ENCODE data around the gene ANKEF1.
"Not testable (repeated sequence)": the region's sequence is repeated elsewhere in the genome, so short reads cannot be mapped to it uniquely, and the experiment has no call there.

ANKEF1 gene

DNA sequence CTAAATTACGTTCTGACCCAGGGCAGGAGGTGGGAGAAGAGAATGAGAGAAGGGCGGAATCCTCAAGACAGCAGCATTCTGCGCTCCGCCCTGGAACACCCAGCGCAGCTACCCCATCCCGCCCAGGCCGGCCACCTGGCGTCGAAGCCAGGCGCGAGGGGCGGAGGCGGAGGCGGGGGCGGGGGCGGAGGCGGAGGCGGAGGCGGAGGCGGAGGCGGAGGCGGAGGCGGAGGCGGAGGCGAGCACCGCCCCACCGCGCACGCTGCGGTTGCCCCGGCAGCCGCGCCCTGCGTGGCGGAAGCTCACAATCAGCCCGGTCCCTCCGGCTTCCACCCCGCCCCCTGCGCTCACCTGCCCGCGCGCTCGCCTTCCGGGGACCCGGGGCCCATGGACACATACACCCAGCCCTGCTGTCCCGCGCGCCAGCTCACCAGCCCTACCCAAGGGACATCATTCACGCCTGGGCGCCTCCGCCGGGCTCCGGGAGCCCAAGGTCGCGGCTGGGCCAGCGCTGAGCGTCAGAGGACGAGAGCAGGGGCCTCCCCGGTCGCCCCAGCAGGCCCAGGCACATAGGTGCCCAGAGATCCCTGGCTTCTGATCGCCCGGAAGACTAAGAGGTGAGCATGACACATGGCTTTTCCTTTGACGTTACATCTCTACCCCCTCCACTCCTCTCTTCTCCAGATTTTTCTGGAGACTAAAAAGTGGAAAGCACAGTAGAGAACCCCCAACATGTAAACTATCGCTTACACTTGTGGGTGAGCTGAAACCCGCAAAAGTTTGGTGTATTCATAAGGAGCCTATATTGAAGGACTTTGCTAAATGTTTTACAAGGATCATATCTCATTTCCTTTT is at the start of gene ANKEF1:
Gene ANKEF1, plus strand, starts transcription at position 271 of the 855 bp plus-strand sequence. CDS start 3,315 bp downstream, outside the sequence.
- DNase-seq (ENCODE audit: low read depth in 4 of 4, low spot score in 1 of 4), result peak; percentile 6 to 57 (median 33)

DNA sequence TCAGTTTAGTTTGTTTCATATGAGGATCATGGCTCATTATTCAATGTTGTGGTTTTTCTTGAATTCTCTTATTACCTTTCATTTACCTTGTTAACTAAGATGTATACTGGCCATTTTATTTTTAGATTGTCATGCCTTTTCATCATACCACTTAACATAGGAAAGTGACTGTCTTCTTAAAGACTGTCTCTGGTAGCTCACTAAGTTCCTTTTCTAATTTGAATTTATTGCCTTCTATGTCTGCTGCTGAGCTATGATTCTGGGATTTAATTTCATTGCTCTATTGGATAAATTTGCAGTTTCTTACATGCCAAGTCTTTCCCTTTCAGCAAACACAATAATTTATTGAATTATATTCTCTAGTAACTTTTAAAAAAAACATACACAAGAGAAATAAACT is 49.5 kb upstream of the ANKEF1 start:
- no peak for DNase-seq (ENCODE audit: low read depth in 4 of 4, low spot score in 1 of 4)

DNA sequence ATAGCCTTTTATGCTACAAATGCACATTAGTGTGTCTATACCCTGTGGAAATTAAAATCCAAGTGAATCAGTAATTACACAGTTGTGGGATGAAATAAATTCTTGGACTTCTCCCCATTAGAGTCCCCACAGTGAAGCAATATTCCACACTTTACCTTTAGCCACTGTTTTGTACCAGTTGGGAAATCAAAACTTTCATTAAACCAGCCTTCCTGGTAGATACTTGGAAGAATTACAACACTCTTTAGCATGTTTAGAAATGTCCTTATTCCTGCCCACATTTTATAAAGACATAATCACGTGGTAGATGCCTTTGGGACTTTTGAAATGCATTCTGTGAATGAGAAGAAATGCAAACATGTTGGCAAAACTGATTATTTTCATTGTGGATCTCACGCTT is 49.0 kb upstream of the ANKEF1 start:
- no peak for DNase-seq (ENCODE audit: low read depth in 4 of 4, low spot score in 1 of 4)

DNA sequence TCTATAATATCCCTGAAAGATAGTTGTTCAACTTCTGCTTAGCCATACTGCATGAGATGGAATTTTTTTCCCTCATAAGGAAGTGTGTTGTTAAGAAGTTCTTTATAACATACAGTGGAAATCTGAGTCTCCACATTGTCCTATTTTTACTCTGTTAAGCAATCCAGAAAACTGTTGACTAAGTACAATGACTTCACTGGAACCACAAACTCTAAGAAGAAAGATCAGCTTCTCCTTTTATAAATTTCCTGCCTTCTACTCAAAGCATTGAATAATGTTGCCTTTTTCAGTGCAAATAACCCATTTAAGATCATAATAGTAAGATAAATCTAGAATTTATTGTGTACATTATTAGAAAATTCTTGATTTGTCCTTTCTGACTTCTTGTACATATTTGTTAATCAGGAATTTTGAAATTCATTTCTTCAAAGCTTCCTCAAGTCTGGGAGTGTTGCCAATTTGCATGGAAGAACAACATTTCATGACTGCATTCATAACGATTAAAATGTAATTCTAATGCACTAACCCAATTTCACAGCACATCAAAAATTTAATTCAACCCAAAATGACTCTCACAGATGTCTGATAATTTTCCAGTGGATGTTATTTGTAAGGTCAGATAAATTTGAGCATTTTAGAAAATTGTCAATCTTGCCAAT is 45.6 kb upstream of the ANKEF1 start:
- DNase-seq (ENCODE audit: low read depth in 4 of 4, low spot score in 1 of 4), result no peak

DNA sequence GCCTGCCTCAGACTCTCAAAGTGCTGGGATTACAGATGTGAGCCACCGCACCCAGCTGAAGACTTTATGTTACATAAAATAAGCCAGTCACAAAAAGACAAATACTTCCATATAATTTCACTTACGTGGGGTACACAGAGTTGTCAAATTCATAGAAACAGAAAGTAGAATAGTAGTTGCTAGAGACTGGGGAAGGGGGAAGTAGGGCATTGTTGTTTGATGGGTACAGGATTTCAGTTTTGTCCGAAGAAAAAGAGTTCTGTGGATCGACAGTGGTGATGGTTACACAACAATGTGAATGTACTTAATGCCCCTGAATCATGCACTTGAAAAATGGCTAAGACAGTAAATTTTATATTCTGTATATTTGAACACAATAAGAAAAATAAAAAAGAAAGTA is 41.6 kb upstream of the ANKEF1 start:
- DNase-seq (ENCODE audit: low read depth in 4 of 4, low spot score in 1 of 4), result no peak

DNA sequence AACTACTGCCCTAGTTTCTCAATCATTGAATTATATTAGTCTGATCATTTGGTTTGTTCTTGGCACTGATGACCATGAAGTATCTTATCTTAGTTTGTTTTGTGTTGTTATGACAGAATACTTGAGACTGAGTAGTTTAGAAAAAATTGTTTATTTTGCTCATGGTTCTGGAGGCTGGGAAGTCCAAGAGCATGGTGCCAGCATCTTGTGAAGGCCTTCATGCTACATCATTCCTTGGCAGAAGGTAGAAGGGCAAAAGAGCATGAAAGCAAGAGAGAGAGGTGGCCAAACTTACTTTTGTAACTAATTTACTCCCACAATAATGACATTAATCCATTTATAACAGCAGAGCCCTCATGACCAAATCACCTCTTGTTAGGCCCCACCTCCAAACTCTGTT is 40.1 kb upstream of the ANKEF1 start:
- no peak for DNase-seq (ENCODE audit: low read depth in 4 of 4, low spot score in 1 of 4)

DNA sequence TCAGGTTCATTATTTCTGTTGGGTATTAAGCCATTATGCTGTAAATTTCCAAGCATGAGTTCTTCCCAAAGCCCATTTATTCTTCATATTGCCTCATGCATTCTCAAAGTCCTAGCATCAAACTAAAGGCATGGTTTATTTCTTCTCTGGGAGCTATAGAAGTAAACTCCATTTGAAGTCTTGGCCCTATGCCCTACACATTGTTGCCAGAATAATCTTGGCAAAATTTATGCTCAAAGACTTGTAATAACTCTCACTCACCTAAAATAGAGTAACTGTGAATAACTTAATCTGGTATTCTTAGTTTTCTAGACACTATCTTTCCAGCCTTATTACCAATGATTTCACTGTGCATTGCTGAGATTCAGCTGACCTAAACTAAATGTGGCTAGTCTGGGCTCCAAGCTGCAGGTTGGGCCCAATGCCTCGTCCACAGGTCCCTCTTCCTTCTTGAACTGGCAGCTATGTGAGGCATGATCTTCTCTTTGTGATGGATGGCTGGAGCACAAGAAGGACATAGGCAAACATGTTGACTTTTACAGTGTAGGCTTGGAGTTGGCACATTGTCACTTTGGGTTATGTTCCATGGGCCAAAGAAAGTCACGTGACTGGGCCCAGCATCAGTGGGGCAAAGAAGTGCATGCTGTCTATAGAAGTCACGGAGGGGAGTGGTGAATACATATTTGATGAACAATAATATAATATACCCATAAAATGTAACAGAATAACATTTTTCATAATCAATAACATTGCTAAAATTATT is 39.1 kb upstream of the ANKEF1 start:
- DNase-seq (ENCODE audit: low read depth in 4 of 4, low spot score in 1 of 4), result no peak

DNA sequence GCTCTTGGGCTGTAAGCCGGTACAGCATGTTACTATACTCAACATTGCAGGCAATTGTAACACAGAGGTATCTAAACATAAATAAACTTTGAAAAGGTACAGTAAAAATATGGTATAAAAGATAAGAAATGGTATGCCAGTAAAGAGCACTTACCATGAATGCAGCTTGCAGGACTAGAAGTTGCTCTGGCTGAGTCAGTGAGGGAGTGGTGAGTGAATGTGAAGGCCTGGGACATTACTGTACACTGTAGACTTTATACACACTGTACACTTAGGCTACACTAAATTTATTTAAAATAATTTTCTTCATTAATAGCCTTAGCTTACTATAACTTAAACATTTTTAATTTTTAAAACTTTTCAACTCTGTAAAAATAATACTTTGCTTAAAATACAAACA is 37.8 kb upstream of the ANKEF1 start:
- DNase-seq (ENCODE audit: low read depth in 4 of 4, low spot score in 1 of 4), result no peak

DNA sequence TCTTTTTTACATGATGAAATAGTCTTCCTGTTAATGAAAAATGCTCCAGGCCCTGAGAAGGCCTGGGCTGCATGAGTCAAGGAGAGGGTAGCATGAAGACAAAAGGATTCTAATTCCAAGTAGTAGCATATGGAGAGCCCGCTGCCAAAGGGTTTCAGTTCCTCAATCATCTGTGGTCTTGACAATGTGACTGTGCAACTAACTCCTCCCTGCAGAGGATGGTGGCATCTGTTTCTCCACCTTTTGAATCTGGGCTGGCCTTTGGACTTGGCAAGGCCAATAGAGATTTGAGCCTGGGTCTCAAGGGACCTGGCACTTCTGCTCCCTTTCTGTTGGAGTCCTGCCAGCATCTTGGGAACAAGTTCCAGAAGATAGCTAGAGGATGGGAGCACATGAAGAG is 35.1 kb upstream of the ANKEF1 start:
- DNase-seq (ENCODE audit: low read depth in 4 of 4, low spot score in 1 of 4), result no peak

DNA sequence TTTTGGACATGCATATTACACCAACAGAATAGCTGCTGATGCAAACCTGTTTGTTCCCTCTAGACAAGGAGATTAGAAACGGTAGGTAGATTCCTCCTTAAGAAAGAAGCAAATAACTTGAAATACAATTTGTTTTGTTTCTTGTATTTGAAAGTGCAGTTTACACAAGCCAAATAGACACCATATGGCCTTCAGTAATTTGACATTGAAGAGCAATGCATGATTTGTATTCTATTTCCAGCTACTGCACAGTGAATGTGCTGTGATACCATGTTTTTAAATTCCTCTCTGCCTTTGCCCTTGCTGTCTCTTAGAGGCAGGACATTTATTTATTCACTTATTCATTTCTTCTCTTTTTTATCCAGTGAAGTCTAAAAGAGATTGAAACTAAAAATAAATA is 31.9 kb upstream of the ANKEF1 start:
- no peak for DNase-seq (ENCODE audit: low read depth in 4 of 4, low spot score in 1 of 4)

DNA sequence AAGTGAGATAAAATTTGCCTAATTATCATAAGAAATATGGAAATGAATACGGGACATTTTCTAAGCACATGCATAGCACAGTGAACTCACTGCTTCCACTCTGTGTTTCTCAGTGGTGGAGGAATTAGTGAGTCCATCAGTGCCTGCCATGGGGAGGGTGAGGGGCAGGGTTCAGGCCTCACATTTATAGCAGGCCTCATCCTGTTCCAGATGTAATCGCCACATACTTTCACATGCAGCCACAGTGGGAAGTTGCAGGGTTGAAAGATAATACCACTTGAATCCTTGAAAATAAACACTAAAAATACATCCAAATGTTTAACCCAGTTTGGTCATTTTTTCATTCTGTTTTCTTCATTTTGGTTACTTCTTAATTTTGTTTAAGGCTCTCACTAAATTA is 29.9 kb upstream of the ANKEF1 start:
- no peak for DNase-seq (ENCODE audit: low read depth in 4 of 4, low spot score in 1 of 4)

DNA sequence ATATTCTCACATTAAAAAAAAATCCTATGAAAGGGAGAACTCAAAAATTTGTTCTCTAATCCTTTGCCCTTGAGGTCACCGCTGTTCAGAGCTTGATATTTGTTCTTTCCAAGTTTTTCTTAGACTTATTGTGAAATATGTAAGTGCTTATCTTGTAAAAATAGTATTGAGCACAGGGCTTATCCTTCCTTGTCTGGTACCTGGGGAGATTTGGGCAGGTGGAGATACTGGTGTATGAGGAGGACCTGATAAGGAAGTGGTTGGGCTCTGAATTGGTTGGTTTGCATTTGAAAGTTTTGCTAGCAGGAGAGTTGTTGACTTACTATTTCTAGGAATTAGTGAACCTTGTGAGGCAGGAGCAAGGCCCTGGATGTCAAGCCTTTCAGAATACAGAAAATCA is 28.9 kb upstream of the ANKEF1 start:
- DNase-seq (ENCODE audit: low read depth in 4 of 4, low spot score in 1 of 4), result no peak

DNA sequence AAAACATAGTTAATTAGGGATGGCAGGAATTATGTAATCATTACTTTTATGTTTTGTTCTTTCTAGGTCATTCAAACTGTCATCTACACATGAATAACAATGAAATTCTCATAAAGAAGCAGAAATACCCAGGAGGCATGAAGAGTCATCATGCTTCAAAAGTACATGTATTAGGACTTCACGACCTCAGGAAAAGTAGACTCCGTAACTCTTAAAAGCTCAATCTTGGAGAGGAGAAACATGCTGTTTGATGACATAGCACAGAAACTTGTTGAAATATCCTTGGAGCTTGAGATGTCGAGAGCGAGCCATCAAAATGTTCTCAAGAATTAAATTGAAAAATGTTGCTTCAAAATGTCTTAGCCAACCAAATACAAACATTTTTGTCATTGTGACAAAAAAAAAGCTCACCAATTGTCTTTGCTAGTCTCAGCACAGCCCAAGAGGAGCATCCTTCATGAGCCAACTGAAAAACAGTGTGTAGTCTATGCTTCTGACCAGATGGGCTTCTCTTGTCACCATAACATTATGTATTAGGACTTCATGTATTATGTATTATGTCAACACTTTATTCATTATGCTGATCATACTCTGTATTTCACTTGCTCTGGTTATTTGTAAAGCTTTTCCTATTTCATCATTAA is 28.2 kb upstream of the ANKEF1 start:
- no peak for DNase-seq (ENCODE audit: low read depth in 4 of 4, low spot score in 1 of 4)

DNA sequence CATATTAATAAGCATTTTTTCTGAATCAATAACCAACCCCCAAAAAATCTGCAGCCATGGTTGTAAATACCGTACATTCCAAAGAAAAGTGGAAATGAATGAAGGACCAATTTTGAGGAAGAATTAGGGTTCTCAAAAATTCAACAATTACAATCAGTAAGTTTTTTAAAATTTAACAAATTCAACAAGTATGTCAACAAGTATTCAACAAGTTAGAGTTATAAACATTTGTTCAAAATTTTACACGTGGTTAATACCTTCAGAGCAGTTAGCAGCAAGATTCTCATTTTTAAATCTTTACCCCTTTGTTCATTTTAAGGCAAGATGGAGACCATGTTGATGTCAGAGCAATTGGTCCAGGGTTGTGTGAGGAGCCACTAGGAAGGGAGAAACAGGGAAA is 27.6 kb upstream of the ANKEF1 start:
- no peak for DNase-seq (ENCODE audit: low read depth in 4 of 4, low spot score in 1 of 4)

DNA sequence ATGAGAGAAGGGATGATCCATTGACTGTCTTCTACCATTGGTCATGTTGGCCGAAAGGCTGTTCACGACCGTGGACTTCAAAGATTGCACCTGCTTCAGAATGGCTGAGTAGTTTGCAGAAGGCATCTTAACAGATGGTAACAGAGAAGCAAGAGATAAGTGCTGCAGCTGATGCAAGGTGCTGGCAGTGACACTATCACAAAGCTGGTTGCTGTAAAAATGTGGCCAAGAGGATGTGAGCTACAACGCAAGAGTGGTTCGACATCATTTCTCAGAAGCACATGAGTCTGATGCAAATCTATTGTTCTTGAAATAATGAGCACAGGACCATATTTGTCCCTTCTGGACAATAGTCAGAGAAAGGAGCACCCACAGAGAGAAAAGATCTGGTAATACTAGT is 27.0 kb upstream of the ANKEF1 start:
- DNase-seq (ENCODE audit: low read depth in 4 of 4, low spot score in 1 of 4), result no peak

DNA sequence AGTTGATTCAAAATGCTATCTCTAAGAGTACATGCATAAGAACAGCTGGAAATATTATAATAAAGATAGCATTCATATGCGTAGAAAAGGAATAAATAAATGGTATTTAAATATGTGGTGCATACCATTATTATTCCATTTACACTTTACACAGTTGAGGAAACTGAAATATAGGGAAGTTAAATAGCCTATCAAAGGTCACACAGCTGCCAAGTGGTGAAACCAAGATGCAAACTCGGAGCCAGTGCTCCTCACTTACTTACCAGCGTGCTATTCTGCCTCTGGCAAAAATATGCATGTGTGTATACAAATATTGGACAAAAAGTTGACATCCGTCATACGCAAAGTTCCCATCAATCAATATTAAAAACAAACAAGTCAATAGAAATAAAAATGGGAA is 22.3 kb upstream of the ANKEF1 start:
- no peak for DNase-seq (ENCODE audit: low read depth in 4 of 4, low spot score in 1 of 4)

DNA sequence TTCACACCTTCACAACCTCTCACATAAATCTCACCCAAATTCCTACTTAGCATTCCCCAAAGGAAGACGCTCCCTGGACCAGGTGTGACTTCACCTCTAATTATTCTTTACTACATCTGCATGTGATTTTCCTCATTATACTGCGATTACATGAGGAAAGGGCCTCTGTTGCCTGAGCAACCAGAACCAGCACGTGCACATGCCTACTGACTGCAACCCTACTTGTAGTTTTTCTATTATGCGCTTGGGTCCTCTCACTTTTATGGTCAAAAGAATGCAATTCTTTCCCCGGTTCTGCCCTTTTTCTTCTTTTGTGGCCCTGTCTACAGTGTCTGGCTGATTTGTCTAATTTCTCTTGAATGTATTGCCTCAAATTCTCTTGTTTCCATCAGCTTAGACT is 20.4 kb upstream of the ANKEF1 start:
- no peak for DNase-seq (ENCODE audit: low read depth in 4 of 4, low spot score in 1 of 4)

DNA sequence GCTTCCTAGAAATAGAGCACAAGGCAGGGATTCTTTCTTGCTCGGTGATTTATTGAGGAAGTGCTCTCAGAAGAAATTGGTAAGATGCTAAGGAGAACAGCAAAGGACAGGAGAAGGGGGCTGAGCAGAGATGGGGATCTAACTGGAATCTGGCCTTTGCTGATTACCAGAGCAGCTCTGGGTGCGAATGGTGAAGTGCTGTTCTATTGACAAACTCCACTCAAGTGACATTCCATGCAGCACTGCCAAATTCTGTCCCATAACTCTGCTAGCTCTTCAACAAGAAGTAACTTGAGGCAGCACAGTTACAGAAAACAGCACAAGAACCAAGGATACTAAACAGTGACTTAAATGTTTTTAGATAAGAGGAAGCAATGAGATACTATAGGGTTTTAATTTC is 13.8 kb upstream of the ANKEF1 start:
- no peak for DNase-seq (ENCODE audit: low read depth in 4 of 4, low spot score in 1 of 4)

DNA sequence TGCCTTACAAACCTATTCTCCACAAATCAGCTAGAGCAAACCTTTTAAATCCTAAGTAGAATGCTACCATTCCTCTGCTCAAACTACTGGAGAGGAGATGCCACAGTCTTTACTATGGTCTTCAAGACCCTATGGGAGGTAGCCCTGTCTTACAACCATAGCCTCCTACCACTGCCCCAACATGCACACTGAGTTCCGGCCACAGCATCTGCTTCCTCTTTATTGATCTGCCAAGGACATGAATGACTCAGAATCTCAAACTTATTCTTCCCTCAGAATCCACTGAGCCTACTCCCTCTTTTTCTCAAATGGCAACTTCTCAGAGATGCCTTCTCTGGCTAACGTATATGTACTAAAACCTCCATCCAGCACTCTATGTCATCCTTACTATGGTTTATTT is 12.2 kb upstream of the ANKEF1 start:
- no peak for DNase-seq (ENCODE audit: low read depth in 4 of 4, low spot score in 1 of 4)

DNA sequence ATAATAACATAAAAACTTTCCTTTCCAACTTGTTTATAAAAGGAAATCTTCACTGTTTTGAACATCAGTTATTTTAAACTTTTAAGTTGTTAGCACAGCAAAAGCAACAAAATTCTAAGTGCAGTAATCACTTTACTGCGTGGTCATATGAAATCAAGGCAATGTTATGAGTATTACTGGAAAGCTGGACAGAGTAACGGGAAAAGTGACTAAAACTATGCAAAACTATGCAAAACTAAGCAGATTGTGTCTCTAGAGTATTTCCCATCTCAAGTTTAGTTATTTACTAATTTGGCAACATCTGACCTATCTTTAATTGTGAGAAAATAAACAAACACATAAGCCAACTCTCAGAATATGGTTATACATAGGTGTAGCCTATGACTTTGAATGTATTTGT is 10.9 kb upstream of the ANKEF1 start:
- no peak for DNase-seq (ENCODE audit: low read depth in 4 of 4, low spot score in 1 of 4)

DNA sequence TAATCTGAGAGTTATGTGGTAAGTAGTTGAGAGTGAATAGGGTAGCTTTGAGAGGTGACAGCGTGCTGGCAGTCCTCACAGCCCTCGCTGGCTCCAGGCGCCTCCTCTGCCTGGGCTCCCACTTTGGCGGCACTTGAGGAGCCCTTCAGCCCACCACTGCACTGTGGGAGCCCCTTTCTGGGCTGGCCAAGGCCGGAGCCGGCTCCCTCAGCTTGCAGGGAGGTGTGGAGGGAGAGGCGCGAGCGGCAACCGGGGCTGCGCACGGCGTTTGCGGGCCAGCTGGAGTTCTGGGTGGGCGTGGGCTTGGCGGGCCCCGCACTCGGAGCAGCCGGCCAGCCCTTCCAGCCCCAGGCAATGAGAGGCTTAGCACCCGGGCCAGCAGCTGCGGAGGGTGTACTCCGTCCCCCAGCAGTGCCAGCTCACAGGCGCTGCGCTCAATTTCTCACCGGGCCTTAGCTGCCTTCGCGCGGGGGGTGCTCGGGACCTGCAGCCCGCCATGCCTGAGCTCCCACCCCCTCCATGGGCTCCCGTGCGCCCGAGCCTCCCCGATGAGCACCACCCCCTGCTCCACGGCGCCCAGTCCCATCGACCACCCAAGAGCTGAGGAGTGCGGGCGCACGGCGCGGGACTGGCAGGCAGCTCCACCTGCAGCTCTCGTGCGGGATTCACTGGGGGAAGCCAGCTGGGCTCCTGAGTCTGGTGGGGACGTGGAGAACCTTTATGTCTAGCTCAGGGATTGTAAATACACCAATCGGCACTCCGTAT is 3.2 kb upstream of the ANKEF1 start:
- not testable (repeated sequence) for DNase-seq (ENCODE audit: low read depth in 4 of 4, low spot score in 1 of 4)

Data from stimulated activated CD4-positive, alpha-beta T cell treated with anti-CD3 and anti-CD28 coated beads, Interleukin-1b, Interleukin-23, amount 100 ng/mL, for 24 hours (primary cell).